Endothelial cell (in vitro differentiated cells): ENCODE measurements around the gene ABL2. TPM values are rescaled to one million over a fixed set of nuclear protein-coding genes. Genes with fewer than 3 reads are reported as not detected.

ENCODE experiments used
- DNase-seq: peaks from one replicate; pipeline ENCODE4 v3.0.0; 2021; ENCODE audit warnings: low spot score
- H3K27ac Mint-ChIP-seq: one replicate; pipeline ENCODE4 v1.8.0; 2021; ENCODE audit warnings: mixed read lengths, inconsistent platforms; ENCODE audit not compliant: unreplicated experiment
- H3K27me3 Mint-ChIP-seq: one replicate; pipeline ENCODE4 v1.8.0; 2021; ENCODE audit warnings: mild to moderate bottlenecking, moderate library complexity, mixed read lengths, inconsistent platforms; ENCODE audit not compliant: unreplicated experiment
- H3K36me3 Mint-ChIP-seq: one replicate; pipeline ENCODE4 v1.8.0; 2021; ENCODE audit warnings: mild to moderate bottlenecking, low read depth, mixed read lengths, inconsistent platforms; ENCODE audit not compliant: unreplicated experiment
- H3K4me1 Mint-ChIP-seq: one replicate; pipeline ENCODE4 v1.8.0; 2021; ENCODE audit warnings: mild to moderate bottlenecking, mixed read lengths, inconsistent platforms; ENCODE audit not compliant: unreplicated experiment
- H3K4me3 Mint-ChIP-seq: one replicate; pipeline ENCODE4 v1.8.0; 2021; ENCODE audit warnings: mild to moderate bottlenecking, mixed read lengths, inconsistent platforms; ENCODE audit not compliant: unreplicated experiment
- H3K9me3 Mint-ChIP-seq: one replicate; pipeline ENCODE4 v1.8.0; 2021; ENCODE audit warnings: mixed read lengths, inconsistent platforms; ENCODE audit not compliant: unreplicated experiment
- total RNA-seq: library from RNA; stranded (reverse); fragmentation: NEBNext Ultra II Directional; extraction: Animal tissue kit (Norgen Biotek cat#: 25700); gene quantifications from one replicate; pipeline ENCODE4 v1.2.1, GENCODE V29; 2021; ENCODE audit not compliant: unreplicated experiment
- TF ChIP-seq, protein P1 (sequence below): fragments of 200-600 bp; sonication (generic); IDR thresholded peaks from one replicate; pipeline ENCODE4 v1.5.0; 2021; ENCODE audit warnings: antibody characterized with exemption; ENCODE audit not compliant: unreplicated experiment

The ABL2 gene
- total RNA-seq, 1 donor from 2014 or later = 160 TPM

DNA sequence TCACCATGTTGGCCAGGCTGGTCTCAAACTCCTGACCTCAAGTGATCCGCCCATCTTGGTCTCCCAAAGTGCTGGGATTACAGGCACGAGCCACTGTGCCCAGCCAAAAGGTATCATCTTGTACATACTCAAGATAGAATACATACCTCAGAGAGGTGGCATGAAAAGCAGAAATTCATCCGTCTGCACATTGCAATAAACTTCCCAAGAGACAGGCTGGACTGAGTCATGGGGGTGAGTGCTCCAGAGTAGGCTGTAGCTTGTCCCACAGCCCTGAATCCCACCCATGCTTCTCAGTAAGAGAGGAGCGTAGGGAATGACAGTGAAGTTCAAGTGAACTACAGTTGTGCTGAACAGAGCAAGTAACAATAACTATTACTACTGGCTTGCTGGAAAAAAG lies 127.9 kb downstream of the ABL2 start:
- H3K4me1 Mint-ChIP-seq = peaks cover 7% of the 10 kb centered on the region
- DNase-seq = no peak
- peaks cover 7% of the 10 kb centered on the region for H3K27me3 Mint-ChIP-seq
- H3K4me3 Mint-ChIP-seq = no peak overlapping the region
- H3K9me3 Mint-ChIP-seq = no peaks in the 10 kb centered on the region
- no peak overlapping the region for H3K27ac Mint-ChIP-seq
- TF ChIP-seq, protein P1, sequence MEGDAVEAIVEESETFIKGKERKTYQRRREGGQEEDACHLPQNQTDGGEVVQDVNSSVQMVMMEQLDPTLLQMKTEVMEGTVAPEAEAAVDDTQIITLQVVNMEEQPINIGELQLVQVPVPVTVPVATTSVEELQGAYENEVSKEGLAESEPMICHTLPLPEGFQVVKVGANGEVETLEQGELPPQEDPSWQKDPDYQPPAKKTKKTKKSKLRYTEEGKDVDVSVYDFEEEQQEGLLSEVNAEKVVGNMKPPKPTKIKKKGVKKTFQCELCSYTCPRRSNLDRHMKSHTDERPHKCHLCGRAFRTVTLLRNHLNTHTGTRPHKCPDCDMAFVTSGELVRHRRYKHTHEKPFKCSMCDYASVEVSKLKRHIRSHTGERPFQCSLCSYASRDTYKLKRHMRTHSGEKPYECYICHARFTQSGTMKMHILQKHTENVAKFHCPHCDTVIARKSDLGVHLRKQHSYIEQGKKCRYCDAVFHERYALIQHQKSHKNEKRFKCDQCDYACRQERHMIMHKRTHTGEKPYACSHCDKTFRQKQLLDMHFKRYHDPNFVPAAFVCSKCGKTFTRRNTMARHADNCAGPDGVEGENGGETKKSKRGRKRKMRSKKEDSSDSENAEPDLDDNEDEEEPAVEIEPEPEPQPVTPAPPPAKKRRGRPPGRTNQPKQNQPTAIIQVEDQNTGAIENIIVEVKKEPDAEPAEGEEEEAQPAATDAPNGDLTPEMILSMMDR = no peak
- H3K36me3 Mint-ChIP-seq = peaks cover 46% of the 10 kb centered on the region

DNA sequence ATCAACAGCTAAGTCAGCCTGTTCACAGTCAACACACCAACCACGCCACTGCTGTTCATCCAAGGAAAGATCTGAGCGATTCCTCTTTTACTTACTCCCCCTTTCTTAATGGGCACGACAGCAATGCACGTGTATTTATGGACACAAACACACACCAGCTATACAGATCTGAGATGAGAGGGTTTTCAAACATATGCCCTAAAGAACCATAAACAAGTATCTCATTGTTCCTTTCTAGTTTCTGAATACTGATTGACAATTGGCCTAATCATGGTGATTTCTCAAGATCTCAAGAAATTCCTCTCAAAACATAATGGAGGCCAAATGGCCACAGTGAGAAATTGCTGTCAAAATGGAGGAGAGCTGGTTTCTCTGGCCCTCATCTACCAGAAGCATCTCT lies 129.6 kb downstream of the ABL2 start:
- H3K27me3 Mint-ChIP-seq = peaks cover 8% of the 10 kb centered on the region
- peak overlapping the region; percentile 2 for H3K27ac Mint-ChIP-seq
- peaks cover 49% of the 10 kb centered on the region for H3K36me3 Mint-ChIP-seq
- DNase-seq = no peak
- no peak overlapping the region for H3K4me3 Mint-ChIP-seq
- peaks cover 16% of the 10 kb centered on the region for H3K4me1 Mint-ChIP-seq
- TF ChIP-seq, protein P1 = no peak
- no peaks in the 10 kb centered on the region for H3K9me3 Mint-ChIP-seq

DNA sequence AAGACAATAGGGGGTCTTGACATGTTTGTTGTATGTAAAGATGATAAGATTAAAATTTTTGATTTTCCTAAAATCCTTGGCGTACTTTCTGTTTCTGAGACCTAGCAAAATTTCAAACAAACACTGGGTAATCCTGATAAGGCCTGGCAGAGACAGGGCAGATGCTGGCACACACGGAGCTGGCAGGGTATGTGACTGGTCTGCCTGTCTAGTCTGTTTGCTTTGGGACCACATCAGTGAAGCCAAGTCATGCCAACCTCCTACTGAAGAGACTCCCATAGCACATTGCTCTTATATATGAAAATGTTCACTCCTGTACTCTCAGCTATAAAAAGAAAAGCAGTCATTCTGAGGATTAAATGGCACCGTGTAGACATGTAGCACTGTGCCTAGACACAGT lies 133.6 kb downstream of the ABL2 start:
- TF ChIP-seq, protein P1 = no peak
- Mint-ChIP-seq H3K4me3 (peak overlapping the region; percentile 47), H3K27ac (no peak overlapping the region), H3K9me3 (no peaks in the 10 kb centered on the region), H3K27me3 (peaks cover 14% of the 10 kb centered on the region), H3K36me3 (peaks cover 58% of the 10 kb centered on the region), H3K4me1 (peaks cover 26% of the 10 kb centered on the region)
- no peak for DNase-seq

DNA sequence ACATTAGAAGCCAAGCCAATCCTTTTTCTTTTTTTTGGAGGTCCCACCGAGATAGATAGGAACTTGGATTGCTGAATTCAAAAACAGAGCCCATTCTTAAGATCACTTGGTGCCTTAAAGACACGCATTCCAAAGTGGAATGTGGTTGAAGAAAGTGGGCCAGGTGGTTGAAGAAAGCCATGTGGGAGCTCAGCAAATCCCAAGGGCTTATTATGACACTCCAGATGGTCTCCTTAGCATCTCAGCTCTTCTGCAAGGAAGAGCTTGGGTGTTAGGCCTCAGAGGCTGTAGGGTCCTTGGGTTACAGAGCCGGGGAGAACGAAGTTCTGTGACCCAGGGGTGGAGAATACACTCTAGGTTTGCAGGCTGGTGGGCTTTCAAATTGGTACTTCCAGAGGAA lies 134.1 kb downstream of the ABL2 start:
- Mint-ChIP-seq H3K27me3 (peaks cover 13% of the 10 kb centered on the region), H3K36me3 (peaks cover 56% of the 10 kb centered on the region), H3K4me1 (peaks cover 30% of the 10 kb centered on the region), H3K27ac (no peak overlapping the region), H3K4me3 (no peak overlapping the region), H3K9me3 (no peaks in the 10 kb centered on the region)
- TF ChIP-seq, protein P1 = no peak
- DNase-seq = no peak

DNA sequence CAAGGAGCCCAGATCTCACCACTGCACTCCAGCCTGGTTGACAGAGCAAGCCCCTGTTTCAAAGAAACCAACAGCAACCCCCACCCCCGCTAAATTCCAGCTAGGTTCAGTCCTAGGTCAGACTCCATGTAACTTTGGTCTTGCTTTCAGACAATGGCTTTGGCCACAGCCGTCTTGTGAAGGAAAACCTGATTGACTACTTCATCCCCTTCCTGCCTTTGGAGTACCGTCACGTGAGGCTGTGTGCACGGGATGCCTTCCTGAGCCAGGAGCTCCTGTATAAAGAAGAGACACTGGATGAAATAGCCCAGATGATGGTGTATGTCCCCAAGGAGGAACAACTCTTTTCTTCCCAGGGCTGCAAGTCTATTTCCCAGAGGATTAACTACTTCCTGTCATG lies 134.7 kb downstream of the ABL2 start:
- no peak overlapping the region for H3K4me3 Mint-ChIP-seq
- peaks cover 12% of the 10 kb centered on the region for H3K27me3 Mint-ChIP-seq
- no peaks in the 10 kb centered on the region for H3K9me3 Mint-ChIP-seq
- H3K36me3 Mint-ChIP-seq = peaks cover 56% of the 10 kb centered on the region
- no peak for DNase-seq
- TF ChIP-seq, protein P1 = no peak
- peak overlapping the region; percentile 48 for H3K27ac Mint-ChIP-seq
- peaks cover 32% of the 10 kb centered on the region for H3K4me1 Mint-ChIP-seq
